HEK293T (cell line): ENCODE results near the gene MBD3L4.

ENCODE experiments used
- HDGF ChIP-seq: fragments of 450-650 bp; IDR thresholded peaks from 2 replicates; pipeline ENCODE4 v1.6.1; 2017; ENCODE audit warnings: antibody characterized with exemption, borderline replicate concordance
- SUZ12 ChIP-seq: fragments of 450-650 bp; IDR thresholded peaks from 2 replicates; pipeline ENCODE4 v1.6.1; 2016; ENCODE audit warnings: mild to moderate bottlenecking
- TARDBP ChIP-seq: fragments of 450-650 bp; IDR thresholded peaks from 2 replicates; pipeline ENCODE4 v1.6.1; 2016

DNA sequence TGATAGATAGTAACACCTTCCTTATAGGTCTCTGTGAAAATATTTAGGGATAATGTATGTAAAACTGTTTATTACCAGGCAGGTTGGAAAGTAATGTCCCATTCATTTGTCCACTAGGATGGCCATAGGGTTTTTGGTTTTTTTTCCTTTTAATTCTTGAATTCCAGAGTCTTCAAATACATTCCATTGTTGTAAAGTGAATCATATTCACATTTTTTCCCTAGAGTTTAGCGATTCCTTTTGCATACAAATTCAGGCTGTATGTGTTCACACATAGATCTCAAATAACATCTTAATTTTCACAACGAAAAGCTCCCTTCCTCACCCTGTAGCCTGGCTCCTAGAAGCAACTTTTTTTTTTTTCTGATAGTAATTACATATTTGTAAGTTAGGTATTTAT lies 27.7 kb upstream of the MBD3L4 start:
- no peak for TF ChIP-seq HDGF
- TF ChIP-seq SUZ12 = no peak
- TF ChIP-seq TARDBP = no peak
